Measurements from ENCODE around the gene DSEL. TPM values are rescaled to one million over a fixed set of nuclear protein-coding genes. Genes with fewer than 3 reads are reported as not detected.

The DSEL gene
- total RNA-seq, 1 donor from 2014 or later, result 7.1 TPM

DNA sequence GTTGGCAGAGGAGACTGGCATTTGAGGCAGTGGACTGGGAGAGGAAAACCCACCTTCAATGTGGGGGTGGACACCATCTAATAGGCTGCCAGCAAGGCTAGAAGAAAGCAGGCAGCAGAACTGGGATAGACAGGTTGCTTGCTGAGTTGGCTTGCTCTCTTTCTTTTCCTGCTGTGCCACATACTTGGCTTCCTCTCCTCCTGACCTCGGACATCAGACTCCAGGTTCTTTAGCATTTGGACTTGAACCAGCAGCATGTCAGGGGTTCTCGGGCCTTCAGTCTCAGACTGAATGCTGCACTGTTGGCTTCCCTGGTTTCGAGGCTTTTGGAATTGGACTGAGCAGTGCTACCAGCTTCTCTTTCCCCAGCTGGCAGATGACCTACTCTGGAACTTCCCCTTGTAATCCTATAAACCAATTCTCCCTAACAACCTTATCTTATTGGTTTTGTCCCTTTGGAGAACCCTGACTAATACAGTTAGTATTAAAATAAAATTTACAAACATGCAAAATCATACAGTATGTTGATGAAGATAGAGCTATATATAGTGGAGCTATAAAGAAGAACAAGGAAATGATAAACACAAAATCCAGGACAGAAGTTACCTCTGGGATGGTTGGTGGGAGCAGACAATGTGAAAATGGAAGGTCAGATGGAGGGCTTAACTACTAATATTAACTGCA is 15.9 kb downstream of the DSEL start:
- no peak overlapping the region for H3K4me3 ChIP-seq (ENCODE audit: low read depth, low read length)
- DNase-seq (ENCODE audit: low read depth), result no peak
- TF ChIP-seq, protein P1, sequence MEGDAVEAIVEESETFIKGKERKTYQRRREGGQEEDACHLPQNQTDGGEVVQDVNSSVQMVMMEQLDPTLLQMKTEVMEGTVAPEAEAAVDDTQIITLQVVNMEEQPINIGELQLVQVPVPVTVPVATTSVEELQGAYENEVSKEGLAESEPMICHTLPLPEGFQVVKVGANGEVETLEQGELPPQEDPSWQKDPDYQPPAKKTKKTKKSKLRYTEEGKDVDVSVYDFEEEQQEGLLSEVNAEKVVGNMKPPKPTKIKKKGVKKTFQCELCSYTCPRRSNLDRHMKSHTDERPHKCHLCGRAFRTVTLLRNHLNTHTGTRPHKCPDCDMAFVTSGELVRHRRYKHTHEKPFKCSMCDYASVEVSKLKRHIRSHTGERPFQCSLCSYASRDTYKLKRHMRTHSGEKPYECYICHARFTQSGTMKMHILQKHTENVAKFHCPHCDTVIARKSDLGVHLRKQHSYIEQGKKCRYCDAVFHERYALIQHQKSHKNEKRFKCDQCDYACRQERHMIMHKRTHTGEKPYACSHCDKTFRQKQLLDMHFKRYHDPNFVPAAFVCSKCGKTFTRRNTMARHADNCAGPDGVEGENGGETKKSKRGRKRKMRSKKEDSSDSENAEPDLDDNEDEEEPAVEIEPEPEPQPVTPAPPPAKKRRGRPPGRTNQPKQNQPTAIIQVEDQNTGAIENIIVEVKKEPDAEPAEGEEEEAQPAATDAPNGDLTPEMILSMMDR (IDR thresholded peaks at IDR 0.05; ENCODE audit: insufficient read depth, low read length, poor library complexity, severe bottlenecking), result no peak
- H3K27me3 ChIP-seq (ENCODE audit: control insufficient read depth, insufficient read depth, low read length), result no peaks in the 10 kb centered on the region
- no peaks in the 10 kb centered on the region for H3K36me3 ChIP-seq (ENCODE audit: control insufficient read depth, insufficient read depth, low read length)

DNA sequence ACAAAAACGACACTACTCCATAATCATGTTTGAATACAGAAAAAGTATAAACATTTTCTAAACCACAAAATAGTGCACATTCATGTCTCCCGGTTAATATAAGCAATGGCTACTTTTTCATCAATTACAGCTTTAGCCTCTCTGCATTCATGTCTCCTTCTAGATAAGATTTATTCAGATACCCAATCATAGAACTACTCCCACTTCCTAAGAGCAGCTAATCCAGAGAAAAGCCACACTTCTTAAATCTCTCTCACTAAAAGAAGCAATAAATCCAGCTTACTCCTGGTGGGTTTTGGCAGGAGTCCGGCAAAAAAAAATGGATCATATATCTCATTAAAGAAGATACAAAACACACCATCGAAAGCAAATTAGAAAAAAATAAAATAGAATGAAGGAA is 20.1 kb downstream of the DSEL start:
- TF ChIP-seq, protein P1 (IDR thresholded peaks at IDR 0.05; ENCODE audit: insufficient read depth, low read length, poor library complexity, severe bottlenecking), result no peak

DNA sequence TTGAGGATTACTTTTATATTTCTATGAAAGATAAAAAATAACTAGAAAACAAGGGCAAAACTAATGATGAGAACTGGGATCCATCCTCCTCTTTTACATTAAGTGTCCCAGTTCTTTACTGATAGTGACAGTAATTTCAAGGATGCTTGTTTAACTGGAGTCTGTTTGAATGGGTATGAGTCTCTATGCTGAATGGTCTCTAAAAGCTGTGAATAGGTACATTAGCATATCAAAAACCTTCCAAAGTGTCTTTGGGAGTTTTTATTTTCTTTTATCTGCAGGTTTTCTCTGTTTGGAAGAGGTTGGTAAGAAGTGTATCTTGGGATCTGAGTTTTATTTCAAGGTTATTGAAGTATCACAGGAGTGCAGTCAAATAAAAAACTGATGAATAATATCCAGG is 30.0 kb downstream of the DSEL start:
- Histone ChIP-seq H3K36me3 (ENCODE audit: control insufficient read depth, insufficient read depth, low read length) (no peaks in the 10 kb centered on the region), H3K27me3 (ENCODE audit: control insufficient read depth, insufficient read depth, low read length) (no peaks in the 10 kb centered on the region), H3K4me3 (ENCODE audit: low read depth, low read length) (no peak overlapping the region)
- no peak for DNase-seq (ENCODE audit: low read depth)
- TF ChIP-seq, protein P1 (IDR thresholded peaks at IDR 0.05; ENCODE audit: insufficient read depth, low read length, poor library complexity, severe bottlenecking), result no peak

More for the DNA sequence above, 20.1 kb downstream of the DSEL start:
- no peaks in the 10 kb centered on the region for H3K36me3 ChIP-seq (ENCODE audit: control insufficient read depth, insufficient read depth, low read length)
- H3K27me3 ChIP-seq (ENCODE audit: control insufficient read depth, insufficient read depth, low read length), result no peaks in the 10 kb centered on the region
- DNase-seq (ENCODE audit: low read depth), result no peak
- H3K4me3 ChIP-seq (ENCODE audit: low read depth, low read length), result no peak overlapping the region

DNA sequence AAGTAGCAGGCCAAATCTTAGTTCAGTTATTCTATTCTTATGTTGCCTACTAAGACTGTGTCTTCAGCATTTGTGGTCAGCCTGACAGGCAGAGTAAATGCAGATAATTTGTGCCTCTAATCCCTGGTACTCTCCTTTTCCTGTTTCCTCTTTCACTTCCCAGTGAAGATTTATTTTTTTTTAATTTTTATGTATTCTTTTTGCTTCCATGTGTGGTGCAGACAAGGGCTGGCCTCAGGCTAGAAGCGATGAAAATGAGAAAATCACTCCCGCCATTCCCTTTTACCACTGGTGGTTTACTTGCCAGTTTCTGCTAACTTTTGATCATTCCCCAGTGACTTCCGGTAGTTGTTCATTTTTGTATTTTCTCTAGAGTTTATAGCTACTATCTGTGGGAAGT is 30.9 kb downstream of the DSEL start:
- Histone ChIP-seq H3K36me3 (ENCODE audit: control insufficient read depth, insufficient read depth, low read length) (no peaks in the 10 kb centered on the region), H3K27me3 (ENCODE audit: control insufficient read depth, insufficient read depth, low read length) (no peaks in the 10 kb centered on the region), H3K4me3 (ENCODE audit: low read depth, low read length) (no peak overlapping the region)
- no peak for DNase-seq (ENCODE audit: low read depth)
- TF ChIP-seq, protein P1 (IDR thresholded peaks at IDR 0.05; ENCODE audit: insufficient read depth, low read length, poor library complexity, severe bottlenecking), result no peak

DNA sequence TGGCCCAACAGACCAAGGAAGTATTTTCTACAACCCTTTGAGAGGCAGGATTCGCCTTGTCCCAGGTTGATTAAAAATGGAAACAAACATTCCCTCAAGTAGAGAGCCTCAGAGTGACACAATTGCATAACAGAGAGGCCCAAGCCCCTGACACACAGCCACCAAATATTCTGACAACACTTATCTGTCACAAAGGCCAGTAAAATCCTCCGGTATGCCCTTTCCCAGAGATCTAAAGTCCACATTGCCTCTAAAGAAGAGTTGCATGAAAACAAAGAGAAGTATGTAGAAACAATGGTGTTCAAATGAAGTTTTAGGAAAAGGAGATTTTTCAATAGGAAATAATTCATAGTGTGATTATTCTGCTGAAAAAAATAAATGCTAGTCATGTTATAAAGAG is 32.1 kb downstream of the DSEL start:
- TF ChIP-seq, protein P1 (IDR thresholded peaks at IDR 0.05; ENCODE audit: insufficient read depth, low read length, poor library complexity, severe bottlenecking), result no peak
- Histone ChIP-seq H3K27me3 (ENCODE audit: control insufficient read depth, insufficient read depth, low read length) (no peaks in the 10 kb centered on the region), H3K36me3 (ENCODE audit: control insufficient read depth, insufficient read depth, low read length) (no peaks in the 10 kb centered on the region), H3K4me3 (ENCODE audit: low read depth, low read length) (no peak overlapping the region)
- DNase-seq (ENCODE audit: low read depth), result no peak

DNA sequence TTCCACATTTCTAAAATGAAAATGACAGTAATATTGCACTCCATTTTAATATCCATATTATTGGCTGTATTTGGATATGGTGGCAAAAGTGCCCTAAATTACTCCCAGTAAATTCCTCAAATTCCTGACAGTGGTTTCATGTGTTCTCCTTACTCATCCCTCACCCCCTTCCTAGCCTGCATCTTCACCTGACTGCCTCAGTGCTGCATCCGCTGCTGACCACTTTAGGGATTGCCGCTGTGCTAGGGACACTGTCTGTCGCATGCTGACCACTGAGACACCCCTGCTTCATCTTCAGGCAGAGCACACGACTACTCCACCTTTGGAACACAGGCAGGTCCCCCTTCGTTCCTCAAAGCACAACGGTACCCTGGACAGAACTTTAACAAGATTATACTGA is 32.6 kb downstream of the DSEL start:
- Histone ChIP-seq H3K4me3 (ENCODE audit: low read depth, low read length) (no peak overlapping the region), H3K27me3 (ENCODE audit: control insufficient read depth, insufficient read depth, low read length) (no peaks in the 10 kb centered on the region), H3K36me3 (ENCODE audit: control insufficient read depth, insufficient read depth, low read length) (no peaks in the 10 kb centered on the region)
- DNase-seq (ENCODE audit: low read depth), result no peak
- TF ChIP-seq, protein P1 (IDR thresholded peaks at IDR 0.05; ENCODE audit: insufficient read depth, low read length, poor library complexity, severe bottlenecking), result no peak
